DOHH2 (cell line): ENCODE data around the gene COL5A1.

Experiments
- CTCF ChIP-seq: fragments of 200-600 bp; sonication (generic); IDR thresholded peaks from one replicate; pipeline ENCODE4 v1.5.1; 2014; ENCODE audit warnings: antibody characterized with exemption, mild to moderate bottlenecking, low read depth, low read length; ENCODE audit not compliant: poor library complexity, severe bottlenecking
- EZH2phosphoT487 ChIP-seq: fragments of 200-600 bp; sonication (generic); IDR thresholded peaks from 2 replicates; pipeline ENCODE4 v1.6.1; 2017; ENCODE audit warnings: borderline replicate concordance, mild to moderate bottlenecking, antibody characterized with exemption, low read length, moderate library complexity, mixed read lengths

DNA sequence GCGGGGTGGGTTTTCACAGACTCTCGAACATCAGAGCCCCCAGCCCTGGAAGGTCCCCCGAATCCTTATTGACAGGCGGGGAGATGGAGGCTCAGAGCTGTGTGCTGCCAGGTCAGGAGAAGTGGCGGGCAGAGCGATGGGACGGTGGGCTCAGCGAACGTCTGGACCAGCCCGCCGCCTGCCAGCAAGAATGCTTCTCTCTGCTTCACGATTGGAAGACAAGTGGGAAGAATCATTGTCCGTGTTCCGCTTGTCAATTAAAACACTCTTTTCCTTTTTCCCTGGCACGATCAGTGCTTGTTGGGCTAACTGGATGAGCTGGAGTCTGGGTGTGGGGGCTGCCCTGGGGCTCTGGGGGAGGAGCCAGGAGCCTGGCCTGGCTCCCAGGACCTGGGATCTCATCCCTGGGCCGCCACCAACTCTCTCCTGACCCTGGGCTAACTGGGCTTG is 1.6 kb downstream of the COL5A1 start:
- no peak for TF ChIP-seq CTCF
- TF ChIP-seq EZH2phosphoT487 = no peak
